Activated CD4-positive, alpha-beta T cell treated with anti-CD3 and anti-CD28 coated beads, Interleukin-2, amount 10 ng/mL, durations not matched to agents 7 days and 5 days (primary cell): ENCODE data around the gene GBGT1. TPM values are rescaled to one million over a fixed set of nuclear protein-coding genes. Genes with fewer than 3 reads are reported as not detected.

Experiments used
- CTCF ChIA-PET: fragments of 350-600 bp; sonication (Branson Sonifier 250); formaldehyde crosslinking; loops from one replicate; lab custom pipeline; 2021; ENCODE audit warnings: antibody characterized with exemption; lab: Charles Lee
- POLR2A ChIA-PET: fragments of 350-600 bp; sonication (Branson Sonifier 250); formaldehyde crosslinking; loops from one replicate; lab custom pipeline; 2021; ENCODE audit warnings: antibody characterized with exemption; lab: Charles Lee
- DNase-seq: peaks from one replicate; pipeline ENCODE4 v3.0.0-alpha.2; 2020
- H3K27ac Mint-ChIP-seq: one replicate; pipeline ENCODE4 v1.8.0; 2021; ENCODE audit warnings: mild to moderate bottlenecking, moderate library complexity, mixed read lengths
- H3K27me3 Mint-ChIP-seq: one replicate; pipeline ENCODE4 v1.8.0; 2021; ENCODE audit warnings: mixed read lengths
- H3K36me3 Mint-ChIP-seq: one replicate; pipeline ENCODE4 v1.8.0; 2021; ENCODE audit warnings: low read depth, mixed read lengths
- H3K4me1 Mint-ChIP-seq: one replicate; pipeline ENCODE4 v1.8.0; 2021; ENCODE audit warnings: mixed read lengths
- H3K4me3 Mint-ChIP-seq: one replicate; pipeline ENCODE4 v1.8.0; 2021; ENCODE audit warnings: mild to moderate bottlenecking, moderate library complexity, mixed read lengths
- H3K9me3 Mint-ChIP-seq: one replicate; pipeline ENCODE4 v1.8.0; 2021; ENCODE audit warnings: mixed read lengths
- total RNA-seq, 2 experiments: library from RNA; stranded (reverse); gene quantifications; one replicate each; pipeline ENCODE4 v1.2.3, GENCODE V29; 2021

GBGT1 gene
- total RNA-seq, 2 experiments from 2014 or later, result 2.4 to 2.7 TPM

DNA sequence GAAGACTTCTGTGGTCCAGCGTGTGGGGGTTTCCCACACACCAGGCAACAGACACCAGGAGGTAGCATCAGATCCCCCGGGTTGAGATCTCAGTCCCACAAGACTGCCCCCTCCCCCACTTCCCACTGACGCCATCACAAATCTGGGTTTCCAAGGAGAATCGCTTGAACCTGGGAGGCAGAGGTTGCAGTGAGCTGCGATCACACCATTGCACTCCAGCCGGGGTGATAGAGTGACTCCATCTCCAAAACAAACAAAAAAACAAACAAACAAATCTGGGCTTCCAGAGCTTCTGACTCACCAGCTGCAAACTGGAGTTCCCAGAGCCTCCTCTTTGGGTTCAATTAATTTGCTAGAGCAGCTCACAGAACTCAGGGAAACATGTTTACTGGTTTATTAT is 4.7 kb upstream of the GBGT1 start:
- Mint-ChIP-seq H3K9me3 (no peaks in the 10 kb centered on the region), H3K4me3 (no peak overlapping the region), H3K4me1 (no peaks in the 10 kb centered on the region), H3K36me3 (no peaks in the 10 kb centered on the region), H3K27ac (no peak overlapping the region), H3K27me3 (peaks cover 2% of the 10 kb centered on the region)
- ChIA-PET POLR2A (no interaction called here), CTCF (interaction anchor here (1.2 to 1.3 kb wide), 2 partner anchors 9 to 13 kb away, joined by 4 to 5 read pairs; no protein-coding TSS in a partner anchor)
- no peak for DNase-seq

DNA sequence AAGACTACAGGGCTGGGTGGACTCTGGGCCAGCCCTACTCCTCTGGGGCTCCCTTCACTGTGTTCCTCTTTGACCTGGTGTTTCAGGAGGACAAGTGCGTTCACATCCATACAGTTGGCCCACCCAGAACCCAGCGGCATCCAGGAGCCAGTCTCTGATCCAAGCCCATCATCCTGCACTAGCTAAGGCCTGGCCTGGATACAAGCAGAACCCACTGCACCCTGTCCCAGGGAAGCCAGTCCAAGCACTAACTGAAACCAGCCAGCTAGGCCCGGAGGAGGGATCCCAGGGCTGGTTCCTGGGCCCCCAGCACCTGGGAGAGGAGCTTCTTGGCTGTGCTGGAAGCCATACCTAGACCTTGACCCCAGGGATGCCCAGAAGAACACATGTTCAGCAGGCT is 4.1 kb upstream of the GBGT1 start:
- Mint-ChIP-seq H3K4me3 (no peak overlapping the region), H3K9me3 (no peaks in the 10 kb centered on the region), H3K27me3 (peaks cover 2% of the 10 kb centered on the region)

DNA sequence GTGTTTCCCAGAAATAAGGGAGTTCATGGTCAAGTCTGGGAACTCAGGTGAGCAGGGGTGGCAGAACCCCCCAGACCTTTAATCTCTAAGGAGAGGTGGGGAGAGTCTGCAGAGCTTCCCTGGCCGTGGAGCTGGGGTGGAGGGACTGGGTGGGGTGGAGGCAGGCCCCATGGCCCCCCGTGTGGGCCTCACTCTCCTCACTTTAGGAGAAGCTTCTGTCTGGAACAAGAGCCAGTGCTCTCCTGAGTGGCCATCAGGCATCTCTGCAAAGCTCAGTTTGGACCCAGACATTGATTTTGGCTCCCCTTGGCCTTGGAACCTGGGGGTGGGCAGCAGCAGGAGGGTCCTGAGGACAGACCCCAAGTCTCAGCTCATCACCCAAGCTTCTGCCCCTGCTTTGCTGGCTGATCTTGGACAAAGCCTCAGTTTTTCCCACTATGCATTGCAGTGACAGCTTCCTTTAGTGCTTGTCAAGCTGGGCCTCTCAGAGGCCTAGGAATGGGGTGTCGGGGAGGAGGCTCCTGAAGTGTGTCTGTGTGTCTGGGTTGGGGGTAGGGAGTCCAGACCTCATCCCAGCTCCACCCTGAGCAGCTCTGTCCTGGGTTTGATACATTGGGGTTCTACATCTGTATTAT is 3.5 kb upstream of the GBGT1 start:
- Mint-ChIP-seq H3K36me3 (no peaks in the 10 kb centered on the region), H3K9me3 (no peaks in the 10 kb centered on the region), H3K27ac (no peak overlapping the region), H3K4me1 (no peaks in the 10 kb centered on the region), H3K4me3 (no peak overlapping the region), H3K27me3 (peaks cover 5% of the 10 kb centered on the region)
- ChIA-PET POLR2A (interaction anchor here (0.6 kb wide), 3 partner anchors 9 to 181 kb away, joined by 3 read pairs; partner anchors contain the start of genes MED22 and RPL7A), CTCF (interaction anchor here (0.6 to 1.3 kb wide), 4 partner anchors 8 to 313 kb away, joined by 3 to 5 read pairs (median 4); no protein-coding TSS in a partner anchor)
- no peak for DNase-seq

More for the DNA sequence above, 4.1 kb upstream of the GBGT1 start:
- no peak for DNase-seq
- ChIA-PET POLR2A (interaction anchor here (0.6 kb wide), 3 partner anchors 10 to 180 kb away, joined by 3 read pairs; partner anchors contain the start of genes MED22 and RPL7A), CTCF (interaction anchor here (1.3 kb wide), 1 partner anchor 9 kb away, joined by 5 read pairs; no protein-coding TSS in a partner anchor)
- Mint-ChIP-seq H3K4me1 (no peaks in the 10 kb centered on the region), H3K36me3 (no peaks in the 10 kb centered on the region), H3K27ac (no peak overlapping the region)

DNA sequence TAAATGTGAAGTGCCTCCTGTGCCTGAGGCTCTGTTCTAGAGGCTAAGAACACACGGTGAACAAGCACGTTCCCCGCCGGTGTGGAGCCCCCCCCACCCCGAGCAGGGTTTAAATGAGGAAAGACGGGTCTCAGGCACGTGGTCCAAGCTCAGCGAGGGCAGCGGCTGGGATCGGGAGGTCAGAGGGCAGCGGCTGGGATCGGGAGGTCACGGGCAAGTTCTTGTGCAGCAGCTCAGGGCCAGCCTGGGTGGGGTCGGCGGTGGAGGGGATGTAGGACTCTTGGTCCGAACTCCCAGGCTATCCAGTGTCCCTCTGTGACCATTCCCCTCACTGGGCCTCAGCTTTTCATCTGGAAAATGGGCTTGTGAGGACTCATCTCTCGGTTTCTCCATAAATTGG is 2.7 kb upstream of the GBGT1 start:
- CTCF ChIA-PET, result interaction anchor here (0.8 kb wide), 1 partner anchor 144 kb away, joined by 3 read pairs; no protein-coding TSS in a partner anchor
- DNase-seq, result no peak
- Mint-ChIP-seq H3K27me3 (peaks cover 5% of the 10 kb centered on the region), H3K27ac (no peak overlapping the region), H3K36me3 (no peaks in the 10 kb centered on the region), H3K4me3 (no peak overlapping the region), H3K4me1 (peaks cover 3% of the 10 kb centered on the region), H3K9me3 (no peaks in the 10 kb centered on the region)
- POLR2A ChIA-PET, result no interaction called here

DNA sequence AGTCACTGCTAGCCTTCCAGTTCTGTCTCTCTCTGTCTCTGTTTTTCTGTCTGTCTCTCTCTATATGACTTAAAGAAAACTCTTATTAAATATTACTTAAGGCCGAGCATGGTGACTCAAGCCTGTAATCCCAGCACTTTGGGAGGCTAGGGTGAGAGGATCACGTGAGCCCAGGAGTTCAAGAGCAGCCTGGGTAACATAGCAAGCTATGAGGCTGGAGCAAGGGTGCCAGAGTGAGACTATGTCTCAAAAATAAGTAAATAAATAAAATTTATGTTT is 1.7 kb upstream of the GBGT1 start:
- ChIA-PET POLR2A (no interaction called here), CTCF (no interaction called here)
- DNase-seq, result no peak
- H3K4me1 Mint-ChIP-seq, result peaks cover 7% of the 10 kb centered on the region
- no peak overlapping the region for H3K4me3 Mint-ChIP-seq
- no peak overlapping the region for H3K27ac Mint-ChIP-seq
- no peaks in the 10 kb centered on the region for H3K9me3 Mint-ChIP-seq
- no peaks in the 10 kb centered on the region for H3K36me3 Mint-ChIP-seq
- peaks cover 5% of the 10 kb centered on the region for H3K27me3 Mint-ChIP-seq

DNA sequence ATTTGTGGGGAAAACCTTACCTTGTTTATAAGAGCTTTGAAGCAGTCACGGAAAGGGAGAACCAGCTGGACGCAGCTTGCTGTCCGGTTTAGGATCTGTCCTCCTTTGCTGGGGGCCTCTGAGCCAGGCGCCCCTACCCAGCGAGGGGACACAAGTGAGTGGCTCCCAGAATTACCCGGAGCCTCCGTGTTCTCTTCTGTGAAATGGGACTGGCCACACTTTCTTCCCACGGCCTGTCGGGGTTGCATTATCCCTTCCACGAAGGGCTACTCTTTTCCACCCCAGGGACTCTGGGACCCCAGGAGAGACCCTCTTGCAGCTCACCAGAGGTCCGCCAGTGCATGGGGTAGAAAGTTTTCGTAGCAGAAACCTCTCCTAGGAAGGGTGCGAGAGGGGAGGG is 477 bp upstream of the GBGT1 start:
- ChIA-PET CTCF (no interaction called here), POLR2A (no interaction called here)
- DNase-seq, result no peak
- Mint-ChIP-seq H3K4me1 (peaks cover 7% of the 10 kb centered on the region), H3K9me3 (no peaks in the 10 kb centered on the region), H3K27me3 (peaks cover 5% of the 10 kb centered on the region), H3K4me3 (peak overlapping the region; percentile 72), H3K27ac (peak overlapping the region; percentile 41), H3K36me3 (no peaks in the 10 kb centered on the region)

DNA sequence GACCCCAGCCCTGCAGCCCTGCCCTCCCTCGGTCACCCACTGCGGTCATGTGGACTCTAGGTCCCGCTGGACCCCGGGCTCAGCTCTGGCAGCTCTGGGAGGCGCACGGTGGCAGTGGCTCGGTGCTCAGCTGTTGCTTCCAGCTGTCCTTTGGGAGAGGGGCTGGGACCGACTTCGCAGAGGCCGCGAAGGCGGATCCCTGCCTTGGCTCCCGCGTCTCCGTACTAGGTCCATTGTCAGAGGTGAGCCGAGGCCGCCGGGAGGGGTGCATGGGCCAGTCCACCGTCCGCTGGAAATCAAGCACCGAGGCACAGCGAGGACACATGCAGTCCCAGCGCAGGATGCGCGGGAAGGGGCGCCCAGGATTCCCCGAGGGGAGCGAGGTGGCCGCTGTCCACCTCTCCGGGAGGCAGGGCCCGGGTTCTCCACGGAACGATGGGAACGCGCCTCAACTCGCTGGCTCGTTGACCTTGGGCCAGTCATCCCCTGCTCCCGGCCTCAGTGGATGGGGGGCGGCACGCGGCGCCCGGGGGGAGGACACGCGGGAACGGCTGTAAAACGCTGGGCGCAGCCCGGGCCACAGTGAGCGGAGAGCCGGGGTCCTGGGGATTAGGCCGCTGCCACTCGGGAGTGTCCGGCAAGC is 732 bp downstream of the GBGT1 start:
- Mint-ChIP-seq H3K27ac (no peak overlapping the region), H3K4me1 (peaks cover 7% of the 10 kb centered on the region), H3K9me3 (no peaks in the 10 kb centered on the region), H3K4me3 (no peak overlapping the region), H3K36me3 (no peaks in the 10 kb centered on the region), H3K27me3 (peaks cover 5% of the 10 kb centered on the region)
- ChIA-PET CTCF (no interaction called here), POLR2A (no interaction called here)
- DNase-seq, result no peak

DNA sequence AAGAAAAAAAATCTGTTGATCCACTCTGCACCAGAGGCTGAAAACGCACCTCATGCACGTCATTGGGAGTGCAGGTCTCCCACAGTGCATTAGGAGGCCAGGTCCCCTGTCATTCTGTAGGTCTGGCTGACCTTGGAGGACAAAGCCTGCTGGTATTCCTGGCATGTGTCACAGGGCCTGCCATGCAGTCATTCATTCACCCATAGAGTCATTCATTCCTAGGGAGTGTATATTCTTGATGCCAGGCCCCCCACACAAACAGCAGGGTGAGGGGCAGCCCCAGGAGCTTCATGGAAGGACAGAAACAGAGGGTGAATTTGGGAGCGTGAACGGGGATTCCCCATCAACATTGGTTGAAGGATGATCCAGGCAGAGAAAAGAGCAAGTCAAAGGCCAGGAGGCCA is 2.2 kb downstream of the GBGT1 start:
- H3K36me3 Mint-ChIP-seq, result no peaks in the 10 kb centered on the region
- H3K27me3 Mint-ChIP-seq, result peaks cover 5% of the 10 kb centered on the region
- peaks cover 7% of the 10 kb centered on the region for H3K4me1 Mint-ChIP-seq
- peak overlapping the region; percentile 7 for H3K4me3 Mint-ChIP-seq
- CTCF ChIA-PET, result interaction anchor here (1.2 to 2.0 kb wide), 2 partner anchors 10 to 28 kb away, joined by 5 to 7 read pairs; no protein-coding TSS in a partner anchor
- H3K9me3 Mint-ChIP-seq, result no peaks in the 10 kb centered on the region
- POLR2A ChIA-PET, result no interaction called here
- DNase-seq, result no peak
- no peak overlapping the region for H3K27ac Mint-ChIP-seq

DNA sequence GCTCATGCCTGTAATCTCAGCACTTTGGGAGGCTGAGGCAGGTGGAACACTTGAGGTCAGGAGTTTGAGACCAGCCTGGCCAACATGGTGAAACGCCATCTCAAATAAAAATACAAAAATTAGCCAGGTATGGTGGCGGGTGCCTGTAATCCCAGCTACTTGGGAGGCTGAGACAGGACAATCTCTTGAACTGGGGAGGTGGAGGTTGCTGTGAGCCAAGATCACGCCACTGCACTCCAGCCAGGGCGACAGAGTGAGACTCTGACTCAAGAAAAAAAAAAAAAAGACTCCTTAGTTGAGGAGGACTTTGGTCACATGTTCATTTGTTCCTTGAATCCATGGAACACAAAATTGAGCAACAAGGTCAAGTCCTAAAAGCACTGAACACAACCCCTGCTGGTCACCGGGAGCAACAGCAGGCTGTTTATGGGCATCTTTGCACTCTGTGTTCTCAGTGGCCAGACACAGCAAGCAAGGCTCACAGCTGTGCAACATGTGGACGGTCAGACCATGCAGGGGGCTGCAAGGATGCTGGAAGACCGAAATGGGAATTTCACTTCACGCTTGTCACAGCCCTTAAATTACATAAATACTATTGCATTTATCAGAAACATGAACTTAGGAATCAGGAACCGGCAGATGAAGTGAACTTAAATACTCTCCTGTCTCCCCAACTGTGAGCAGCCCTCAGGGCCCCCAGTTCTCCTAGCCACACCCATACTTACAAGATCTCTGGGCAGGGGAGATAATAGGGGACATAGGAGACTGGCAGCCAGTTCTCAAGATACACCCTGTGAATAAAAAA is 2.8 kb downstream of the GBGT1 start:
- DNase-seq, result peak; percentile 60
- Mint-ChIP-seq H3K36me3 (no peaks in the 10 kb centered on the region), H3K4me1 (peaks cover 7% of the 10 kb centered on the region), H3K4me3 (no peak overlapping the region), H3K27me3 (peaks cover 4% of the 10 kb centered on the region), H3K9me3 (no peaks in the 10 kb centered on the region), H3K27ac (no peak overlapping the region)
- POLR2A ChIA-PET, result no interaction called here
- CTCF ChIA-PET, result interaction anchor here (0.7 to 2.0 kb wide), 5 partner anchors 9 to 1151 kb away, joined by 3 to 7 read pairs (median 4); no protein-coding TSS in a partner anchor

DNA sequence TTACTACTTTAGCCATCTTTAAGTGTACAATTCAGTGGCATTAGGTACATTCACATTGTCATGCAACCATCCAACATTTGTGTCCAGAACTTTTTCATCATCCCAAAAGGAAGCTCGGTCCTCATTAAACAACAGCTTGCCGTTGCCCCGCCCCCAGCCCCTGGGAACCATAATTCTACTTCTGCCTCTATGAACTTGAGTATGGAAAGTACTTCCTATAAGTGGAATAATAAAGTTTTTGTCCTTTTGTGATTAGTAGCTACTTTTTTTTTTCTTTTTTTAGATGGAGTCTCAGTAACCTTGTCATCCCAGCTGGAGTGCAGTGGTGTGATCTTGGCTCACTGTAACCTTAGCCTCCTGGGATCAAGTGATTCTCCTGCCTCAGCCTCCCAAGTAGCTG is 5.0 kb downstream of the GBGT1 start:
- H3K4me1 Mint-ChIP-seq, result peaks cover 7% of the 10 kb centered on the region
- H3K4me3 Mint-ChIP-seq, result no peak overlapping the region
- no peaks in the 10 kb centered on the region for H3K9me3 Mint-ChIP-seq
- ChIA-PET POLR2A (interaction anchor here (0.6 to 0.7 kb wide), 3 partner anchors 9 to 87 kb away, joined by 3 to 6 read pairs (median 5); no protein-coding TSS in a partner anchor), CTCF (interaction anchor here (0.6 to 4.3 kb wide), 12 partner anchors 9 to 122 kb away, joined by 3 to 15 read pairs (median 4); no protein-coding TSS in a partner anchor)
- DNase-seq, result no peak
- H3K36me3 Mint-ChIP-seq, result no peaks in the 10 kb centered on the region
- H3K27me3 Mint-ChIP-seq, result peaks cover 3% of the 10 kb centered on the region
- H3K27ac Mint-ChIP-seq, result no peak overlapping the region

DNA sequence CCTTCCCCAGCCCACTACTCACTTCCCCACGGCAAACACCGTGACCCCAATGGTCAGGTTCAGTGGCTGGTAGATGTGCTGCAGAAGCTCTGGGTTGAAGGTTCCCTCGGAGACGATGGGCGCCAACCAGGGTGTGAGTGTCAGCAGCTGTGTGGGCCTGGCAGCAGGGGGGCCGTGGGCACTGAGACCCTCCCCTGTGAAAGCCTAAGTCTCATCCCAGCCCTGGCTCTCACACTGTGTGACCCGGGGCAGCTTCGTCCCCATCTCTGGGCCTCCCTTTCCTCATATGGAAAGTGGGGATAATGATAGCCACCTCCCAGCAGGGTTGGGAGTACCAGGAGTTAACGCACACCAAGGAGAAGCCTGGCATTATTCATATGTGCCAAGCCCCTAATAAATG is 8.6 kb downstream of the GBGT1 start:
- POLR2A ChIA-PET, result no interaction called here
- CTCF ChIA-PET, result interaction anchor here (1.2 to 1.5 kb wide), 3 partner anchors 11 to 115 kb away, joined by 4 read pairs; no protein-coding TSS in a partner anchor
- no peak for DNase-seq
- H3K9me3 Mint-ChIP-seq, result no peaks in the 10 kb centered on the region
- H3K4me1 Mint-ChIP-seq, result no peaks in the 10 kb centered on the region
- no peak overlapping the region for H3K4me3 Mint-ChIP-seq
- H3K27ac Mint-ChIP-seq, result no peak overlapping the region
- no peaks in the 10 kb centered on the region for H3K36me3 Mint-ChIP-seq
- no peaks in the 10 kb centered on the region for H3K27me3 Mint-ChIP-seq

DNA sequence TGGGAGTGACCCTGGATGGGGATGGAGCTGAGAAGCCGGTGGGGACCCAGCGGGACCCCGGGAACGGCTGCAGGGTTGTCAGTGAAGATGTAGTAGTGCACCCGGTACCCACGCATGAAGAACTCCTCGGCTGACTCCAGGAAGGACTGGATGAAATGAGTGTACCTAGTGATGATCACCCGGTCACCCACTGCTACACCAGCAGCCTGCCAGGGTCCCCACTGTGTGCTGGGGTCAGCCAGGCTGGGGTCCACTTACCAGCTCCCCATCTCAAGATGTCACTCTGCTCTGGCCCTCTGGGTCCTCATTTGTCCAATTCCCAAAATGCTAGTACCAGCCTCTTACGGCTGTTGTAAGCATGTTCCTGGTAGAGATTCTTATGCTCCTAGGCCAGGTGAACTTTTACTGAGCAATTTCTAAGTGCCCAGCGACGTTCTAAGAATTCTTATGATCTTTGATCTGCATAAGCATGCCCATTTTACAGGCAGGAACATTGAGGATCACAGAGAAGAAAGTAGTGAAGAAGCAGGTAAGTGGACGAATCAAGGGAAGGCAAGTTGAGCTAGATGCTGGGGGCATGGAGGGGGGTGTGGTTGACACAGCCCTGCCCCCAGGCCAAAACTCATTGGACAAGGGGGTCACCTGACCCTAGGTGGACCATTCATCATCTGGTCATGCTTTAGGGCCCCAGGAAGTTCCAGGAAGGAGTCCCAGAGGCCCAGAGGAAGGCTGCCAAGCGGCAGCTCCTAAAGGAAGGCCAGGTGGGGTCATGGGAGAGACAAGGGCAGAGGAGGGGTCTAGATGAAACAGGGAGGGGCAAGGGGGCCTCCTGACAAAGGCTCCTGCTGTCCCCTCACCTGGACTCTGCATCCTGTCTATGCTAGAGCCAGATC is 9.4 kb downstream of the GBGT1 start:
- no peaks in the 10 kb centered on the region for H3K27me3 Mint-ChIP-seq
- H3K4me3 Mint-ChIP-seq, result no peak overlapping the region
- H3K9me3 Mint-ChIP-seq, result no peaks in the 10 kb centered on the region
- DNase-seq, result no peak
- POLR2A ChIA-PET, result interaction anchor here (0.6 kb wide), 1 partner anchor 53 kb away, joined by 3 read pairs; no protein-coding TSS in a partner anchor
- H3K36me3 Mint-ChIP-seq, result no peaks in the 10 kb centered on the region
- H3K4me1 Mint-ChIP-seq, result peaks cover 3% of the 10 kb centered on the region
- CTCF ChIA-PET, result interaction anchor here (1.2 to 1.5 kb wide), 3 partner anchors 10 to 114 kb away, joined by 4 read pairs; no protein-coding TSS in a partner anchor
- H3K27ac Mint-ChIP-seq, result no peak overlapping the region
